Endodermal cell (in vitro differentiated cells): ENCODE results near the gene AIG1. TPM values are rescaled to one million over a fixed set of nuclear protein-coding genes. Genes with fewer than 3 reads are reported as not detected.

Experiments used
- DNase-seq: peaks from one replicate; pipeline ENCODE4 v3.0.0-alpha.2; 2017
- H3K27ac ChIP-seq: 2 replicates; pipeline ENCODE4 v1.5.1; 2013; ENCODE audit warnings: mild to moderate bottlenecking, low read depth, low read length, moderate library complexity
- H3K27me3 ChIP-seq: 2 replicates; pipeline ENCODE4 v1.6.1; 2013; ENCODE audit warnings: mild to moderate bottlenecking, low read length, moderate library complexity; ENCODE audit not compliant: insufficient read depth, control insufficient read depth, poor library complexity, severe bottlenecking
- H3K36me3 ChIP-seq: 2 replicates; pipeline ENCODE4 v1.7.0; 2013; ENCODE audit warnings: mild to moderate bottlenecking, low read length, moderate library complexity; ENCODE audit not compliant: control insufficient read depth, insufficient read depth
- H3K4me1 ChIP-seq: one replicate; pipeline ENCODE4 v1.7.0; 2013; ENCODE audit warnings: low read length; ENCODE audit not compliant: control insufficient read depth, insufficient read depth
- H3K4me3 ChIP-seq: 2 replicates; pipeline ENCODE4 v1.5.1; 2013; ENCODE audit warnings: mild to moderate bottlenecking, low read length, moderate library complexity
- H3K9ac ChIP-seq: 2 replicates; pipeline ENCODE4 v1.6.1; 2013; ENCODE audit warnings: mild to moderate bottlenecking, low read length, moderate library complexity; ENCODE audit not compliant: poor library complexity, severe bottlenecking; ENCODE audit errors: extremely low read depth
- H3K9me3 ChIP-seq: 2 replicates; pipeline ENCODE4 v1.6.1; 2013; ENCODE audit warnings: mild to moderate bottlenecking, low read length, moderate library complexity; ENCODE audit not compliant: control insufficient read depth
- H3K27ac Mint-ChIP-seq: 2 replicates; pipeline ENCODE4 v1.8.0; 2020; ENCODE audit warnings: mixed read lengths
- H3K27me3 Mint-ChIP-seq: 2 replicates; pipeline ENCODE4 v1.8.0; 2021; ENCODE audit warnings: mild to moderate bottlenecking, mixed read lengths; ENCODE audit not compliant: insufficient read depth
- H3K36me3 Mint-ChIP-seq: 2 replicates; pipeline ENCODE4 v1.8.0; 2020; ENCODE audit warnings: low read depth, mixed read lengths
- H3K4me1 Mint-ChIP-seq: 2 replicates; pipeline ENCODE4 v1.8.0; 2020; ENCODE audit warnings: mixed read lengths
- H3K4me3 Mint-ChIP-seq: 2 replicates; pipeline ENCODE4 v1.8.0; 2020; ENCODE audit warnings: mild to moderate bottlenecking, moderate library complexity, mixed read lengths
- H3K9me3 Mint-ChIP-seq: 2 replicates; pipeline ENCODE4 v1.8.0; 2020; ENCODE audit warnings: mild to moderate bottlenecking, mixed read lengths
- WGBS, 2 experiments: methylation state at CpG; one replicate each; pipeline versions ENCODE4 v1.1.5 to v1.1.7; 2013; ENCODE audit warnings: missing lambda C conversion rate in 2 of 2, mixed read lengths in 1 of 2; ENCODE audit not compliant: insufficient coverage in 1 of 2, insufficient read length in 1 of 2; 5-methylcytosine and 5-hydroxymethylcytosine counted together
- total RNA-seq, 2 donors: library from RNA; stranded (reverse); fragmentation: NEBNext Ultra II Directional in 1 of 2; extraction: Animal tissue kit (Norgen Biotek cat#: 25700) in 1 of 2; gene quantifications; 2 replicates in 1 of 2; 3 replicates in 1 of 2; pipeline ENCODE4 v1.2.1, GENCODE V29; 2021
- TF ChIP-seq, protein P1 (sequence below): fragments of 200-600 bp; sonication (generic); conservative IDR thresholded peaks from 2 replicates; pipeline ENCODE4 v1.5.0; 2021; ENCODE audit warnings: antibody characterized with exemption, mild to moderate bottlenecking

The AIG1 gene
- total RNA-seq, 2 donors from 2014 or later = 23.0 to 25.2 TPM

DNA sequence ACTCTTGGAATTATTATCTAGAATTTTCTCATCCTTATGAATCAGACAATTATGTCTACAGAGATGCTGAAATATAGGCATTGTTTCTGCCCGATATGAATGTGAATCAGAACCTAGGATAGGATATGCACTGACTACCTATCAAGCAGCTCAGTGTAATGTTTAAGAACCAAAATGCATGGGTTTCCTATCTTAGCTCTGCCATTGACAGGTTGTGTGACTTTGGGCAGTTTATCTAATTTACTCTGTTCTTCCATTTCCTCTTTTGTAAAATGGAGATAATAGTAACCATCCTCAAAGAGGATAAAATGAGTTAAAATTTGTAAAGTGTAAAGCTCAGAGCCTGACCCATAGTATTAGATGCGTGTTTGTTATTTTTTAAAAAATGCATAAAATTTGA is 10.2 kb upstream of the AIG1 start:
- Mint-ChIP-seq H3K27ac (no peak overlapping the region), H3K4me3 (no peak overlapping the region), H3K4me1 (peaks cover 9% of the 10 kb centered on the region), H3K36me3 (no peaks in the 10 kb centered on the region), H3K27me3 (no peaks in the 10 kb centered on the region), H3K9me3 (peaks cover 10% of the 10 kb centered on the region)
- no peak for DNase-seq
- no peaks in the 10 kb centered on the region for H3K4me1 ChIP-seq
- no peaks in the 10 kb centered on the region for H3K36me3 ChIP-seq
- no peak overlapping the region for H3K27ac ChIP-seq
- H3K9ac ChIP-seq = no peak overlapping the region
- TF ChIP-seq, protein P1, sequence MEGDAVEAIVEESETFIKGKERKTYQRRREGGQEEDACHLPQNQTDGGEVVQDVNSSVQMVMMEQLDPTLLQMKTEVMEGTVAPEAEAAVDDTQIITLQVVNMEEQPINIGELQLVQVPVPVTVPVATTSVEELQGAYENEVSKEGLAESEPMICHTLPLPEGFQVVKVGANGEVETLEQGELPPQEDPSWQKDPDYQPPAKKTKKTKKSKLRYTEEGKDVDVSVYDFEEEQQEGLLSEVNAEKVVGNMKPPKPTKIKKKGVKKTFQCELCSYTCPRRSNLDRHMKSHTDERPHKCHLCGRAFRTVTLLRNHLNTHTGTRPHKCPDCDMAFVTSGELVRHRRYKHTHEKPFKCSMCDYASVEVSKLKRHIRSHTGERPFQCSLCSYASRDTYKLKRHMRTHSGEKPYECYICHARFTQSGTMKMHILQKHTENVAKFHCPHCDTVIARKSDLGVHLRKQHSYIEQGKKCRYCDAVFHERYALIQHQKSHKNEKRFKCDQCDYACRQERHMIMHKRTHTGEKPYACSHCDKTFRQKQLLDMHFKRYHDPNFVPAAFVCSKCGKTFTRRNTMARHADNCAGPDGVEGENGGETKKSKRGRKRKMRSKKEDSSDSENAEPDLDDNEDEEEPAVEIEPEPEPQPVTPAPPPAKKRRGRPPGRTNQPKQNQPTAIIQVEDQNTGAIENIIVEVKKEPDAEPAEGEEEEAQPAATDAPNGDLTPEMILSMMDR = no peak
- 78 to 94% methylated on average over 1 to 2 of the region's 2 CpGs for WGBS, 2 experiments
- no peaks in the 10 kb centered on the region for H3K27me3 ChIP-seq
- no peaks in the 10 kb centered on the region for H3K9me3 ChIP-seq
- no peak overlapping the region for H3K4me3 ChIP-seq

DNA sequence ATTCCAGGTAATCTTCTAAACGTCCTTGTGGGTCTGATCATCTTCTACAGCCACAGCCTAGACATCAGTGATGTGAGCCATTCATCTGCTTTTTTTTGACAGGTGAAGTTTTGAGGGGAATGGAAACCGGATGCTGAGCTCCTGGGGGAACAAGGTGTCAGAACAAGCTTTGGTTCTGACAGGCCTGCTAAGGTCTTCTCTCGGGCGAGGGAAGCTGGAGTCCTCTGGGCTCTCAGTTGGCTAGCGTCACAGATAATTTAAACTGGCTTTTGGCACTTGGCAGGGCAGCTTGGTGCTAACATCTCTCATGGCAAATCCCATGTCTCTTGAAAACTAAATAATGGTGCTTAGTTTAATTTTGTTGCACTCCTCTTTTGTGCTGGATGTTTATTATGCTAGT is 8.4 kb upstream of the AIG1 start:
- Histone ChIP-seq H3K27me3 (no peaks in the 10 kb centered on the region), H3K9ac (no peak overlapping the region), H3K4me3 (no peak overlapping the region), H3K27ac (no peak overlapping the region), H3K4me1 (no peaks in the 10 kb centered on the region), H3K36me3 (no peaks in the 10 kb centered on the region), H3K9me3 (no peaks in the 10 kb centered on the region)
- H3K36me3 Mint-ChIP-seq = no peaks in the 10 kb centered on the region
- TF ChIP-seq, protein P1 = no peak
- DNase-seq = no peak
- no peak overlapping the region for H3K4me3 Mint-ChIP-seq
- peaks cover 10% of the 10 kb centered on the region for H3K9me3 Mint-ChIP-seq
- 95 to 96% methylated on average over 3 to 5 of the region's 5 CpGs for WGBS, 2 experiments
- peaks cover 9% of the 10 kb centered on the region for H3K4me1 Mint-ChIP-seq
- H3K27ac Mint-ChIP-seq = no peak overlapping the region
- H3K27me3 Mint-ChIP-seq = no peaks in the 10 kb centered on the region

DNA sequence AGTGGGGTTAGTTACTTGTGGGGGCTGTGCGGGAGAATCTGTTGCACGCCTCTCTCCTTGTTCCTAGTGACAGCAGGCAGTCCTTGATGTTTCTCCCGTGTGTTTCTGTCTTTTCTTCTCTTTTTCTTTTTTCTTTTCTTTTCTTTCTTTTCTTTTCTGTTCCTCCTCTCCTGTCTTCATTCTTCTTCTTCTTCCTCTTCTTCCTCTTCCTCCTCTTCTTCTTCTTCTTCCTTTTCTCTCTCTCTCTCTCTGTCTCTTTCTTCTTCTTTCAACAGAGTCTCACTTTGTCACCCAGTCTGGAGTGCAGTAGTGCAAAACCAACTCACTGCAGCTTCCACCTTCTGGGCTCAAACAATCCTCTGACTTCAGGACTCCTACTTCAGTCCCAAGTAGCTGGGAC is 6.8 kb upstream of the AIG1 start:
- no peak overlapping the region for H3K27ac Mint-ChIP-seq
- 90 to 100% methylated on average over 3 of the region's 3 CpGs for WGBS, 2 experiments
- peaks cover 9% of the 10 kb centered on the region for H3K4me1 Mint-ChIP-seq

More for the DNA sequence above, 6.8 kb upstream of the AIG1 start:
- no peaks in the 10 kb centered on the region for H3K27me3 ChIP-seq
- TF ChIP-seq, protein P1 = no peak
- Mint-ChIP-seq H3K27me3 (no peaks in the 10 kb centered on the region), H3K9me3 (peaks cover 5% of the 10 kb centered on the region), H3K36me3 (no peaks in the 10 kb centered on the region), H3K4me3 (no peak overlapping the region)
- no peak overlapping the region for H3K9ac ChIP-seq
- H3K9me3 ChIP-seq = no peaks in the 10 kb centered on the region
- H3K4me1 ChIP-seq = no peaks in the 10 kb centered on the region
- H3K27ac ChIP-seq = no peak overlapping the region
- no peak for DNase-seq
- no peak overlapping the region for H3K4me3 ChIP-seq
- no peaks in the 10 kb centered on the region for H3K36me3 ChIP-seq
